A549 treated with CpdA at 1 μM for 4 hours (cell line): ENCODE results near the gene MYT1. TPM values are rescaled to one million over a fixed set of nuclear protein-coding genes. Genes with fewer than 3 reads are reported as not detected.

Source experiments
- total RNA-seq: library from RNA; stranded (reverse); fragments of 200-300 nt; extraction: Qiagen RNA extraction; gene quantifications from 5 replicates; pipeline ENCODE4 v1.2.3, GENCODE V29; 2022; ENCODE audit warnings: low read depth

The MYT1 gene
- total RNA-seq: 0.05 to 0.27 TPM (median 0.09 TPM) in 4 of 5 replicates, not detected in the other

DNA sequence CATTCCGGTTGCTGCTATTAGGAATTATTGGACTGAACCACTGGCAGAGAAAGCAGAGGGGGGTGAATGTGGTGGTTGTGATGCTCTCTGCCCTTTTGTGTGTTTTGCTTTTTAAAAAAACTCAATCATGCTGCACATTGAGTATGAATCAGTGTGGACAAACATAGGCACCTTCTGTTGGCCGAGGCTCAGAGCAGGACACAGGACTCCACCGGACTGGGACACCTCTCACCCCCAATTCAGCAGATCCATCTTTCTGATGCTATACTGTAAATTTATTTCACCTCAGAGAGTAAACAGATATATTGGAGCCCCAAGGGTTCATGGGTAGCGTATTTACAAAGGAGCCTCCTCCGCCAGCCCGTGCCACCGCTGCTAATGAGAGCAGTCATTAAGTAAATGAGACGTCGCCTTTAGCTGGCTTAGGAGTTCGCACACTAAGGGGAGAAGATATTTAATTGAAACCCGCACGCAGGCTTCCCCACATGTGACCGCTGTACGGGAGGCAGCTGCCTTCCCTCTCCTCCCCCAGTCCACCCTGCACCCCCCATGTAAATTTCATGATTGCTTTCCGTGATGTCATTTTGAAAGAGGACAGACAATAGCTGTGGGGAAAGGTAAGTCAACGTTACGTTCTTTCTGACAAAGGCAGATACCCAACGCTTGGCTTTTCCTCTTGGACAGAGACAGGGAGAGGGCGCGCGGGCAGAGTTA lies at the start of gene MYT1:
TSS of gene MYT1 (plus strand) at position 330 of the 714 bp plus-strand sequence. CDS start 34,410 bp downstream, outside the sequence.

GRCh38 chr20:64255361-64256281 lies 91.4 kb downstream of the MYT1 start, which contains the start of gene PCMTD2:
Gene PCMTD2, plus strand, starts transcription at chr20:64255748. Its CDS starts 4,218 bp downstream, at chr20:64259966.

Other genes starting within 250 kb of the MYT1 start
- 22.3 to 34.4 TPM (median 28.8 TPM) in 5 replicates for gene UCKL1, start 208.0 kb upstream of the MYT1 start, total RNA-seq
- 9.7 to 13.9 TPM (median 10.9 TPM) in 5 replicates for gene ZNF512B, start 194.5 kb upstream of the MYT1 start, total RNA-seq
- not detected in 5 replicates for gene SAMD10, start 184.8 kb upstream of the MYT1 start, total RNA-seq
- 54.8 to 58.4 TPM (median 57.1 TPM) in 5 replicates for gene PRPF6, start 183.3 kb upstream of the MYT1 start, total RNA-seq
- gene C20orf204, start 128.3 kb upstream of the MYT1 start, total RNA-seq: 0.16 to 0.57 TPM (median 0.37 TPM) in 5 replicates
- gene SOX18, start 114.8 kb upstream of the MYT1 start, total RNA-seq: 0.58 to 2.3 TPM (median 2.2 TPM) in 5 replicates
- 32.0 to 50.8 TPM (median 45.4 TPM) in 5 replicates for gene TCEA2, start 101.3 kb upstream of the MYT1 start, total RNA-seq
- gene RGS19, start 84.9 kb upstream of the MYT1 start, total RNA-seq: 13.7 to 27.6 TPM (median 23.8 TPM) in 5 replicates
- gene OPRL1, start 84.4 kb upstream of the MYT1 start, total RNA-seq: 0.44 to 0.76 TPM (median 0.57 TPM) in 5 replicates
- 0.72 to 1.5 TPM (median 1.4 TPM) in 5 replicates for gene LKAAEAR1, start 80.1 kb upstream of the MYT1 start, total RNA-seq
- gene NPBWR2, start 56.9 kb upstream of the MYT1 start, total RNA-seq: not detected in 5 replicates
- 9.8 to 16.4 TPM (median 13.0 TPM) in 5 replicates for gene PCMTD2, start 91.3 kb downstream of the MYT1 start, total RNA-seq